HEK293T (cell line): ENCODE results near the gene TSPAN9.

Experiments used
- ARNT ChIP-seq: fragments of 450-650 bp; IDR thresholded peaks from 2 replicates; pipeline ENCODE4 v1.6.1; 2017; ENCODE audit warnings: mild to moderate bottlenecking
- NFRKB ChIP-seq: fragments of 450-650 bp; IDR thresholded peaks from 2 replicates; pipeline ENCODE4 v1.6.1; 2016; ENCODE audit warnings: mild to moderate bottlenecking, moderate library complexity
- SP1 ChIP-seq: fragments of 450-650 bp; IDR thresholded peaks from 2 replicates; pipeline ENCODE4 v1.6.1; 2017
- ZNF384 ChIP-seq: fragments of 450-650 bp; IDR thresholded peaks from 2 replicates; pipeline ENCODE4 v1.6.1; 2016

GRCh38 chr12:3272958-3273357 lies 195.8 kb downstream of the TSPAN9 start:
- TF ChIP-seq SP1 (no peak), ZNF384 (no peak), ARNT (no peak), NFRKB (no peak)
